ENCODE measurements around the gene STPG2.
"Not testable (repeated sequence)": the region's sequence is repeated elsewhere in the genome, so short reads cannot be mapped to it uniquely, and the experiment has no call there.

The STPG2 gene

GRCh38 chr4:97978791-97979488, 164.3 kb downstream of the STPG2 start:
- no peak overlapping the region for H3K4me3 ChIP-seq

DNA sequence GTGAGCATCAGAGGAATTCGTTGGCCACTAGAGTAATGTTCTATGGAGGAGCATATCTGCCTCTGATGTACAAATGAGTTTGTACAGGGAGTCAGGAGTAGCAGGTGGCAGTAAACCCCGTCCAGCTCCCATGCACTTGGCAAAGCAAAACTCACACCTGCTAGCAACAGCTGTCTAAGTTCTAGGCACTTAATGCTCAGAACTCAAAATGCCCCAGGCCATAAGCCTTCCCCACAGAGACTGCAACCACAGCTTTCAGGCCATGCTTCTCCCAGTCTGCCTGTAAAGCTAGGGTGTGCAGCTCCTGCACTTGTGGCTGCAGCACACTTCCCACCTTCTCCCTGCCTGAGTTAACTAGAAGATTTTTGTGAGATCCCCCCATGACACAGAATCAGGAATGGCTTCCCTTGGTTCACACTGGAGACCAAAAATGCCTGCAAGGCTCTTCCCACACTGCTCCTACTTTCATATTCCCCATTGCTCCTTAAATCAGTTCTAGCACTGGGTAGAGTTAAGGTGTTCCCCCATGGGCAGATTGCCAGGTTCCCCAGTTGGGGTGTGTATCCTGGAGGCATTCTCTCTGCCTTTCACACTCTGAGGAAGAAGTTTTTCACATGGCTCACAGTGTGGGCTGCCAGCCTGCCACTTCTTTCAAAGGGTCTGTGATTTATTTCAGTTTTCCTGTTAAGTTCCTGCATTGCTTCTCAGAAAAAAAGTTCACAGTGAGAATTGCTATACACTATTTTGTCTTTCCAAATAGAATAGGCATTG, 189.9 kb downstream of the STPG2 start:
- no peak overlapping the region for H3K4me3 ChIP-seq
- no peak overlapping the region for H3K27ac ChIP-seq

More at GRCh38 chr4:97978791-97979488, 164.3 kb downstream of the STPG2 start:
- H3K27ac ChIP-seq: no peak overlapping the region

DNA sequence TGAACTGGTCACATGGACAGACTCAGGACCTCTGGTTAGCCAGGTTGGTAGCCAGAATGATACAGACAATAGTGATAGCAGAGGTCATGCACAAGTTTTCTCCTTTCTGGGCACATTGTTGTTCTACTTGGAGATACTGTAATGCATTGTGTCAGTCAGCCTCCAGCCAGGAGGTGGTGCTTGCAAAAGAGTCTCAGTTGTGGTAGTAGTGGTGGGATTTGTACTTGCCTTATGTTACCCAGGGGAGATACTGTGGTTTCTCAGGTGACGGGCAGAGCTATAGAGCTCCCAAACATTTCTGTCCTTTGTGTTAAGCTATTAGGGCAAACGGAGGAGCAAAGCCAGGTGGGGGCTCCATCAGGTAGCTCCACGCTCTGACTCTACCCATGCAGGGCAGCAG, 190.5 kb downstream of the STPG2 start:
- Histone ChIP-seq H3K27ac (no peak overlapping the region), H3K4me3 (no peak overlapping the region)

- no peak overlapping the region for H3K4me3 ChIP-seq
Measured at GRCh38 chr4:97950836-97951235, 192.4 kb downstream of the STPG2 start.

GRCh38 chr4:97942951-97943350, 200.3 kb downstream of the STPG2 start:
- Histone ChIP-seq H3K4me3 (no peak overlapping the region), H3K27ac (no peak overlapping the region)

More at GRCh38 chr4:97950836-97951235, 192.4 kb downstream of the STPG2 start:
- no peak overlapping the region for H3K27ac ChIP-seq

DNA sequence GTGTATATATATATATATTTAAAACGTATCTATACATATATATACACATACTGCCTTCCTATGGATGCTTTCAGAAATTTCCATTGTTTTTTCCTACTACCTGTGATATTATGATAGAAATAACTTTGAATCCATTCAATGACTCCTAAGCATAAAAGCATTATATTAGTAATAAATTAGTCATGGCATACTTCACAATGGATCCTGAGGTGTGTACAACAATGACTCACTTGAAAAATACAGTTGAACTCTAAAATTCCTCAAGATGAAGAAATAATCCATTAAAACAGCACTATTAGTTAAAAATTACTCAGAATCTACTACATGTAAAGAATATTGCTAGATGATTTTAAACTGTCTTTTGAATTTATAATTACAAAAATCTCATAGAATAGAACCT, 201.1 kb downstream of the STPG2 start:
- H3K27ac ChIP-seq: no peak overlapping the region
- H3K4me3 ChIP-seq: no peak overlapping the region

DNA sequence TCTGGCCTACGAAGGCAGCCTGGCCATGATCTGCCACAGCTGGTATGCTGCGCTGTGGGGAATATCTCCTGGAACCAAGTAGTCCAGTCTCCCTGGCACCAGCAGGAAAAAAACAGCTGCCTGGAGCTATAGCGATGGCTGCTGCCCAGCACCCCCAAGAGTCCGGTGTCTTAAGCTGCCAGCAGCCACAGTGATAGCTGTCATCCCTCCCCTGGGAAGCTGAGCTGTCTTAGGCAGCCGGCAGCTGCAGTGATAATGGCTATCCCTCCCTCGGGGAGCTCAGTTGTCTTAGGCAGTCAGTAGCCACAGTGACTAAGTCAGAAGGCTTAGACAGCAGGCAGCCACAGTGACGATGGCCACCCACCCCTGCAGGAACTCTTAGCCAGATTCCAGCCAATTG, 205.1 kb downstream of the STPG2 start:
- Histone ChIP-seq H3K27ac (no peak overlapping the region), H3K4me3 (no peak overlapping the region)

GRCh38 chr4:97924341-97924958, 218.8 kb downstream of the STPG2 start:
- Histone ChIP-seq H3K4me3 (no peak overlapping the region), H3K27ac (no peak overlapping the region)

GRCh38 chr4:97923096-97923495, 220.2 kb downstream of the STPG2 start:
- Histone ChIP-seq H3K4me3 (no peak overlapping the region), H3K27ac (no peak overlapping the region)

DNA sequence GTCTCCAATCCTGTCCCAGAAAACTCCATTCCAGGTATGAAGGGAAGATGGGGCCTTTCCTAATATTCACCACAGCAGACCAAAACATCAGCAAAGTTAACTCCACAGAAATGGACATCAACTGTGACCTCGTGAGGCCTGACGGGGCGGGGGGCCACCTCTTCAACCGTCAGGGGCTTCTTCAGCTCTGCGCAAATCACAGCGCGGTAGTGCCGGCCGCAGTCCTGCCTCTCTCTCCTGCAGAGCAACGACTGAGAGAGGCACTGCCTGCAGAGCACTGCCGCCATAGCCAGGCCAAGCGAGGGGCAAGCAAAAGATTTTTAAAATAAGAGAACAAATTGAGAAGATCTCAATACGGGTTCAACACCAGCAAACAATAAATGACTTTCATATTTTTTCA, 226.2 kb downstream of the STPG2 start:
- Histone ChIP-seq H3K4me3 (no peak overlapping the region), H3K27ac (no peak overlapping the region)

DNA sequence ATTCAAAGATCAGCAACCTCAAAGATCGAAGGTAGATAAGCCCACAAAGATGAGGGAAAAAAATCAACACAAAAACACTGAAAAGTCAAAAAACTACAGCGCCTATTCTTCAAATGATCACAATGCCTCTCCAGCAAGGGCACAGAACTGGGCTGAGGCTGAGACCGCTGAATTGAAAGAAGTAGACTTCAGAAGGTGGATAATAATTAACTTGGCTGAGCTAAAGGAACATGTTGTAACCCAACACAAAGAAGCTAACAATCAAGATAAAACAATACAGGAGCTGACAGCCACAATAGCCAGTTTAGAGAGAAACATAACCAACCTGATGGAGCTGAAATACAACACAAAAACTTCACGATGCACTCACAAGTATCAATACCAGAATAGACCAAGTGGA, 231.1 kb downstream of the STPG2 start:
- H3K27ac ChIP-seq: no peak overlapping the region

DNA sequence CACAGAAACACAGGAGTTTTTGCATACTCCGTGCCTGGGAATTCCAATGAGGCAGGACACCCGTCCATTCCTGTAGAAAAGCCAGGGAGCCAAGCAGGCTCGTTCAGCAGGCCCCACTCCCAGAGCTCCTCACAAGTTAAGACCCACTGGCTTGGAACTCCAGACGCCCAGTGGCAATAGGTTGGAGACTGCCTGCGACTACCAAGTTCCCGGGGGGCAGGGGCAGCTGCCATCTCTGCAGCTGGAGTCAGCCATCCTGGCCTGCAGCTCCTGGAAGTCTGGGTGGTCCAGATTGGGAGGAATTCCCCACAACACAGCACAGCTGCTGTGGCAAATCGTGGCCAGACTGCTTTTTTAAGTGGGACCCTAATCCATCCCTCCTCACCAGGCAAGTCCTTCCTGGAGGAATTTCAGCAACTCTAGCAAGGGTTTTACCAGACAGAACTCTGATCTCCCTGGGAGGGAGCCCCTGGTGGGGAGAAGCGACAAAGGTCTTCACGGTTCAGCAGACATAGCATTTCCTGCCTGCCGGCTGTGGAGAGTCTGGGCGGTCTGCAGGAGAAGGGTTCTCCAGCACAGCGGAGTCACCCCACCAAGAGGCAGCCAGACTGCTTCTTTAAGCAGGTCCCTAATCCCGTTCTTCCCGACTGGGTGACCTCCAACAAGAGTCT, 231.9 kb downstream of the STPG2 start:
- Histone ChIP-seq H3K4me3 (no peak overlapping the region), H3K27ac (no peak overlapping the region)

More for the DNA sequence above, 231.1 kb downstream of the STPG2 start:
- H3K4me3 ChIP-seq: no peak overlapping the region

DNA sequence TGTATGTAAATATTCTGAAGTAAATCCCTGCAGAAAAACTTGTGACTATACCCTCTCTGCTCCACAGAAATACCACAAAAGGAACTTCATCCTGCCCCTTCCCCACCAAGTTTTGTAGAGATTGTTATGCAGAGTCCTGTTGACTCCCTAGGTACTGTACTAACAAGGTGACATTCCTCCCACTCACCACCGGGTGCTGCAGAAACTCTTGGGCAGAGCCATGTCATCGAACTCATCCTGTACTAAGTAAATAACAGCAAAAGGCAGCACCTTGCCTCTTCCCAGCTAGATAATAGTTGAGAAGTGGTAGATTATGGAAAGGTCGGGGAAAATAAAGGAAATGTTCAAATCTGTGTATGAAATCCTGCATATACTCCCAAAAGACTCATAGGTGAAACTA, 233.3 kb downstream of the STPG2 start:
- H3K27ac ChIP-seq: no peak overlapping the region
- H3K4me3 ChIP-seq: no peak overlapping the region

- not testable (repeated sequence) for H3K4me3 ChIP-seq, H3K27ac ChIP-seq
Measured at GRCh38 chr4:97903436-97904189, 239.7 kb downstream of the STPG2 start.

GRCh38 chr4:97900229-97900628, 243.0 kb downstream of the STPG2 start:
- Histone ChIP-seq H3K4me3 (no peak overlapping the region), H3K27ac (no peak overlapping the region)

GRCh38 chr4:97892592-97893266, 250.5 kb downstream of the STPG2 start:
- Histone ChIP-seq H3K27ac (no peak overlapping the region), H3K4me3 (no peak overlapping the region)

DNA sequence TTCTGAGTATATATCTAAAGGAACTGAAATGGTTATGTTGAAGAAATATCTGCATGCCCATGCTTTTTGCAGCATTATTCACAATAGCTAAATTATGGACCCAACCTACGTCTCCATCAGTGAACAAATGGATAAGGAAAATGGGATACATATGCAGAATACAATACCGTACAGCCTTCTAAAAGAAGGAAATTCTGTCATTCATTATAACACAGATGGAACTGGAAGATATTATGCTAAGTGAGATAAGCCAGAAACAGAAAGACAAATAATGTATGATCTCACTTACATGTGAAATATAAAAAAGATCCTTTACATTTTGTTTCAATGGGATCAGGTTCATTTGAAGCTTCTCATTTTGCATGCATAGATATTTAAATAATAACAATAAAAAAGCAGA, 263.3 kb downstream of the STPG2 start:
- Histone ChIP-seq H3K4me3 (no peak overlapping the region), H3K27ac (no peak overlapping the region)

DNA sequence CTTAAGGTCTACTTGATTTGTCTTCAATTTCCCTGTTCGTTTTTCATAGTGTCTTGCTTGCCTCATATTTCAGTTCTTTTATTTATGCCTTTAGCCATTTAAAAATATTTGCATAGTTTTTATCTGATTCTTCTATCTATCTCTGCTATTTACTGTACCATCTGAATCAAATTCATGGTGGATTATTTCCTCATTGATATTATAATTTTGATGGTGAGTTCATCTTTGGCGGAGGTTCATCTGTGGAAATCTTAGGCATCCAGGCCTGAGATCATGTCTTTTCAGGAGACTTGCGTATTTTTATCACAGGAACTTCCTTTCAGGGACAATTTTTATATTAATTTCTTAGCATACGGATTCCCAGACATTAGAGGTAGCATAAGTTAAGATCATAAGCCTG, 275.2 kb downstream of the STPG2 start:
- Histone ChIP-seq H3K27ac (no peak overlapping the region), H3K4me3 (no peak overlapping the region)

- no peak overlapping the region for H3K4me3 ChIP-seq
- no peak overlapping the region for H3K27ac ChIP-seq
Measured at GRCh38 chr4:97867557-97868091, 275.7 kb downstream of the STPG2 start.
